Eye (tissue), 1 donor: ENCODE results near the gene CPHXL.
A peak's percentile ranks its signal among the peaks of the same experiment; 100 is the strongest.

Experiments
- DNase-seq: peaks from one replicate; pipeline ENCODE4 v3.0.0-alpha.2; 2015

CPHXL gene

DNA sequence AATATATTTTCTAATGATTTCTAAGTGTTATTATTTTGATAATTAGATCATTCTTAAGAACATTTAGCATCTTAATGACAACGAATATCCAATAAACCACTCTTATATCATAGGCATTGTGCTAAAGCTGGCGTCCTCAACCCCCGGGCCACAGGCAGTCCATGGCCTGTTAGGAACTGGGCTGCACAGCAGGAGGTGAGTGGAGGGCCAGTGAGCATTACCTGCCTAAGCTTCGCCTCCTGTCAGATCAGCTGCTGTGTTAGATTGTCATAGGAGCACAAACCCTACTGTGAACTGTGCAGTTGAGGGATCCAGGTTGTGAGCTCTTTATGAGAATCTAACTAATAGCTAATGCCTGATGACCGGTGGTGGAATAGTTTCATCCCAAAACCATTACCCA lies 28.7 kb downstream of the CPHXL start:
- peak; percentile 14 for DNase-seq

DNA sequence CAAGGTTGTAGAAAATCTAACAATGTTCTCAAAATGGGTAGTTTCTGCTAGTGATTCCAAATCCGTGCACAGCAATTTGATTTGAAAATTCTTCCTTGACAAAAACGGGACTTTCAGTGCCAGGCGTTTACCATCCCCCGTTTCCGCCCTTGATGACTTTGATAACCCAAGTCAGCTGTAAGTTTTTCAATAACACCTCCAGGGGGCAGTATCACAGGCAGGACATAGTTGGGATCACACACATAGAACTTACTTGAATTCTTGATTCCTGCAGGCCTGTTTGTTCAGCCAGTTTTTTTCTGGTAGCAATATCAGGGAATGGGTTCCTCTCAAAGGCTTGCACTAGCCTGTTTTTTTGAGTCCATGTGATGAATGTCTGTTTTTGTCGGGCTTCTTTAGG lies 30.6 kb downstream of the CPHXL start:
- no peak for DNase-seq

DNA sequence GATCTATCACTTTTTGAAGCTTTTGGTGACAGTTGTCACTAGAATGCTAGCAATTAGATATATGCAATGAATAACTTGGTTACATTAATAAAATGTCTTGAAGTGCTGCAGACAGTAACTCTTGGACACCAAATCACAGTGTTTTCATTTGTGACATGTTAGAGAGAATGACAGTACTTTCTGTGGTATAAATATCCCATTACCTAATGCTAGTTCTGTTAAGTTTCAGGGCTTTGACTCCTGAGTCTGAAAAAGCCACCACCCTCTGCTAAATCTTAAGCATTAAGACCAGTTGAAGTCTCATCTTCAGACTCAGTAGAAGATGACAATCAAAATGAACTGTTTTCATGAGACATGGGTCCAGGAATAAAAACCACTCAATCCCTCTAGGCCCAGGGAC lies 38.9 kb downstream of the CPHXL start:
- DNase-seq, result no peak

DNA sequence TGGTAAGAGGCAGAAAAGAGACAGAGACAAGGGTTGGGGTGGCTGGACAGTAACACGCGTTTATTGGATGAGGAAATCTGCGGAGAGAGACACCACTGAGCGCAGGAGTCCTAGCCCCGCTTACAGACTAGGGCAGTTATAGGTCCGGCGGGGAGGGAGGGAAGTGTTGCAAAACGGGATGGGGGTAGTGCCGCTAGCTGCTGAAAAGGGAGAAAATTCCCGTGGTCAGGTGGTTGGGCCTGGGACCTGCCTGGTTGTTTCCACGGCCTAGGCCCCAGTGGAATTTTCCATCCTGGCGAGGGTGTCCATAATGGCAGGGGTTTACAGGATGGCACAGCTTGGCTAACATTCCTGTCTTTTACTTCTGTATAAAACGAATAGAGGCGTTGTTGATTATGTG lies 44.0 kb downstream of the CPHXL start:
- no peak for DNase-seq

DNA sequence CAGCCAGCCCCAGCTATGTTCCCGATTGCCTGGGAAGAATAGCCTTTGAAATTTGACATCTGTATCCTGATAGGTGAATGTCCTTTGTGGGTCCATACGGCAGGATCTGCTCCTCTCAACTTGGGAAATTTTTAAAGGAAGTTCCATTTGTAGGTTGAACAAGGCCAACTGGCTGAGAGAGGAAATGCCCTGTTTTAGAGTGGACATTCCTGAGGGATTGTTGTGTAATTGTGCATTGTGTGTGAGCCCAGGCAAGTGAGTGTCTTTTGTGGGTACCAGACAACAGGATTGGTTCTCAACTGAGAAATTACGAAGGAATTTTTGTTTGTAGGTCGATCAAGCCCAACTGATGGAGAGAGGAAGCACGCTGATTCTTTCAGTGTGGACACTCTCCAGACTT lies 46.9 kb downstream of the CPHXL start:
- DNase-seq, result no peak

DNA sequence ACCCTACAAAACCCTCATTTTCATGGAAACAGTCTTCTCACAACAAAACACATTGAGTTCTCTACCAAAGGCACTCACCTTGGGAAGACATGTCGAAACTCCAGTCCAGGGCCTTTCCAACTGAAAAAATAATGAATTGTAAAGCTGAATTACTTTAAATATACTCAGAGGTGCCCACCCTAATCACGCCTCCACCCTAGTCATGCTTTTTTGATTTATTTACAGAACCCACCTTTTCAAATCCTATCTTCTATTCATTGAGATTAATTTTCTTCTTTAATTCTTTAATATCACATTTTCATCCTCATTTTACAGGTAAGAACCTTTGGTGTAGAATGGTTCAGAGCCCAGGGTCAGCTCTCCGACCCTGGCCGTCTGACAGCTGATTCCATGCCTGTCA lies 49.4 kb downstream of the CPHXL start, which contains the start of gene CPHXL2:
Gene CPHXL2 (minus strand): TSS at position 101 of the 400 bp plus-strand sequence. CDS start 10 bp downstream, at position 91.
- DNase-seq, result no peak

DNA sequence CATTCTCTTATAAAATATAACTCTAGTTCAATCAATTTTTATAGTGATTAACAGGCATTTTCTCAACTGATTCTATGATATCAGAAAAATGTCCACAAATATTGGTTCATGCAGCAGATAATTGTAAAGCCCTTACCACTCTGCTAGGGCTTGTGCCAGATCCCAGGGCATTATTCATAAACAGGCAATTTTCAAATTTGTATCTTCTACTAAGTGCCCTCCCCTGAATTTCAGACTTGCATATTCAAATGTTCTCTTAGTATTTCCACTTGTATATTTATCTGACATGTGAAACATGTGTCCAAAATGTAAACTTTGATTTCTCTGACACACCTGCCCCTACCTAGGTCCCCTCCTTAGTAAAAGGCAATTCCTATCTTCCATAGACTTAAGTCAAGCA lies 58.8 kb downstream of the CPHXL start:
- no peak for DNase-seq
